Activated T-helper 2 cell treated with anti-CD3 and anti-CD28 coated beads, Interferon-gamma antibody, Interleukin-2, Interleukin-4, amounts not matched to agents 10 μg/mL and 5 μg/mL and 100 μg/mL, durations not matched to agents 14 hours and 24 hours and 36 hours (primary cell): ENCODE data around the gene LMO7. TPM values are rescaled to one million over a fixed set of nuclear protein-coding genes. Genes with fewer than 3 reads are reported as not detected.
A peak's percentile ranks its signal among the peaks of the same experiment; 100 is the strongest.
"Not testable (repeated sequence)": the region's sequence is repeated elsewhere in the genome, so short reads cannot be mapped to it uniquely, and the experiment has no call there.

ENCODE experiments used
- DNase-seq: peaks from one replicate; pipeline ENCODE4 v3.0.0; 2021; ENCODE audit warnings: low spot score
- H3K27ac Mint-ChIP-seq: one replicate; pipeline ENCODE4 v1.8.0; 2021; ENCODE audit warnings: mixed read lengths
- H3K27me3 Mint-ChIP-seq: one replicate; pipeline ENCODE4 v1.8.0; 2021; ENCODE audit warnings: low read depth, mixed read lengths
- H3K36me3 Mint-ChIP-seq: one replicate; pipeline ENCODE4 v1.8.0; 2021; ENCODE audit warnings: low read depth, mixed read lengths
- H3K4me1 Mint-ChIP-seq: one replicate; pipeline ENCODE4 v1.8.0; 2021; ENCODE audit warnings: low read depth, mixed read lengths
- H3K4me3 Mint-ChIP-seq: one replicate; pipeline ENCODE4 v1.8.0; 2021; ENCODE audit warnings: low read depth, mild to moderate bottlenecking, moderate library complexity, mixed read lengths
- H3K9me3 Mint-ChIP-seq: one replicate; pipeline ENCODE4 v1.8.0; 2021; ENCODE audit warnings: mixed read lengths
- intact Hi-C: fragments of 100-400 bp; cut with micrococcal nuclease; formaldehyde crosslinking; loops from one replicate; pipeline ENCODE4 v1.15.1; 2023
- total RNA-seq: library from RNA; stranded (reverse); gene quantifications from 2 replicates; pipeline ENCODE4 v1.2.3, GENCODE V29; 2022

Gene LMO7
- total RNA-seq, 1 donor from 2014 or later: 6.9 TPM

DNA sequence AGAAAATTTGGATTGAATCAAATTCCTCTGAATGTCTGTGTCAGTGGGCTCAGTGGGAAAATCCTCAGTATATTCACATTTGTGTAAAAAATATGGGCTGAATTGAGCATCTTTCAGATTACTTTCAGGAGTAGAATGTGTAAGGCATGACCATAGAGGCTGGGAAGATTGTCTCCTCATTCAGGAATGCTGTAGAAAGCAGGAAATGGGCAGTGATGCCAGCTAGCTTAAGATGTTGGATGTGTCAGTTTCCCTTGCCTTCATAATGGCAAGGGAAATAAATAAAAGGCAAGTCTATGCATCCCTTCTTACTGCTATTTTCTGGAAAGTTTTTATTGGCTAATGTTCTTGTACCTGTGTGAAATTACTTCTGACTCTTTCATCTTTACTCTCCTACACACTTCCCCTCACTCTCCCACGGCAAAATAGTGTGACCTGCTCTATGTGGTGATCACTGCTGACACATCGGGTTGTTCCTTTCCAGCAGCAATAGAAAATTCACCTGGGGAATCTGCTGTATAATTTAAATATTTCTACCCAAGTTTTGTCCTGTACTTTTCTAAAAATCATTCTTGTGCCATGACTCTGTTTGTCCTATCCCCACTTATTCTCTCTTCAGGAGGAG is 103.2 kb downstream of the LMO7 start:
- no peak for DNase-seq
- H3K9me3 Mint-ChIP-seq: peaks cover 16% of the 10 kb centered on the region
- H3K4me1 Mint-ChIP-seq: no peaks in the 10 kb centered on the region
- no peak overlapping the region for H3K27ac Mint-ChIP-seq
- no peak overlapping the region for H3K4me3 Mint-ChIP-seq
- intact Hi-C loops: no loop called here
- no peaks in the 10 kb centered on the region for H3K36me3 Mint-ChIP-seq
- H3K27me3 Mint-ChIP-seq: no peaks in the 10 kb centered on the region

DNA sequence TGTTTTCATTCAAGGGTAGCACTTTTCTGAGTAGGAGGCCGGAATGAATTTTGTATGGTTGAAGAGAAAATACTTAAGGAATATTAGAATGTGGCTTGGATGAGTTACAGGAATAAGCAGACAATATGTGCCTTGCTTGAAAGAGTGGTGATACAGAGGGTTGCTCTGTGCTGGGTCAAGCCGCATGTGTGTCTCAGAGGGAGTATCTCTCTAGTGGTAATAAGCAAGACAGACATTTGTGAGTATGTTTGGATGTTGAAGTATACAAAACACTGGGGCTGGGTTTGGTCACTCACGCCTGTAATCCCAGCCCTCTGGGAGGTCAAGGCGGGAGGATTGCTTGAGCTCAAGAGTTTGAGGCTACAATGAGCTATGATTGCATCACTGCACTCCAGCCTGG is 103.9 kb downstream of the LMO7 start:
- H3K27me3 Mint-ChIP-seq: no peaks in the 10 kb centered on the region
- no peak for DNase-seq
- H3K4me1 Mint-ChIP-seq: no peaks in the 10 kb centered on the region
- no peak overlapping the region for H3K27ac Mint-ChIP-seq
- intact Hi-C loops: no loop called here
- H3K9me3 Mint-ChIP-seq: peaks cover 16% of the 10 kb centered on the region
- H3K4me3 Mint-ChIP-seq: no peak overlapping the region
- no peaks in the 10 kb centered on the region for H3K36me3 Mint-ChIP-seq

DNA sequence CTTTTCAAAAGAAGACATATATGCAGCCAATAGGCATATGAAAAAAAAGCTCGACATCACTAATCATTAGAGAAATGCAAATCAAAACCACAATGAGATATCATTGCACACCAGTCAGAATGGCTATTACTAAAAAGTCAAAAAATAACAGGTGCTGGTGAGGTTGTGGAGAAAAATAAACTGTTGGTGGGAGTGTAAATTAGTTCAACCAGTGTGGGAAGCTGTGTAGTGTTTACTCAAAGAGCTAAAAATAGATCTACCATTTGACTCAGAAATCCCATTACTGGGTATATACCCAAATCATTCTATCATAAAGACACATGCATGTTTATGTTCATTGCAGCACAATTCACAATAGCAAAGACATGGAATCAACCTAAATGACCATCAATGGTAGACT is 106.9 kb downstream of the LMO7 start:
- H3K27me3 Mint-ChIP-seq, DNase-seq, H3K27ac Mint-ChIP-seq, H3K36me3 Mint-ChIP-seq, intact Hi-C loops, H3K4me3 Mint-ChIP-seq, H3K4me1 Mint-ChIP-seq: not testable (repeated sequence)
- peaks cover 16% of the 10 kb centered on the region for H3K9me3 Mint-ChIP-seq

DNA sequence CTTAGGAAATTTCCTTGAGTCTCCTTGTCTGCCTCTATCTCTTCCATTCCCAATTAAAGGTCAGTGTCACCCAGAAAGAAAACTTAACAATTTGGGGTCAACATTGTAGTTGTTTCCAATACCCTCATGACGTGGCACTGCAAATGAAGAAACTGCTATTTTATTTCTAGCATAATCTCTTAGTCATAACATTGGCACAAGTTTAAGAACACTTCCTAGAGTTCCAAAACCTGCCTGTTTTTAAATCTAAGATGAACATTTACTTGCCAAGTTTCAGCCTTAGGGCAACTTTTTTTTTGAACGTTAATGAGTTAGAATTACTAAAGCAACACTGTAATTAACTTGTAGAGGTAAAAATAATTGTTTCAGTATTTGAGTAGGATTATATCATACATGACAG is 108.0 kb downstream of the LMO7 start:
- no peaks in the 10 kb centered on the region for H3K4me1 Mint-ChIP-seq
- H3K27ac Mint-ChIP-seq: no peak overlapping the region
- no peaks in the 10 kb centered on the region for H3K36me3 Mint-ChIP-seq
- intact Hi-C loops: no loop called here
- H3K27me3 Mint-ChIP-seq: no peaks in the 10 kb centered on the region
- H3K9me3 Mint-ChIP-seq: peaks cover 16% of the 10 kb centered on the region
- no peak for DNase-seq
- no peak overlapping the region for H3K4me3 Mint-ChIP-seq

DNA sequence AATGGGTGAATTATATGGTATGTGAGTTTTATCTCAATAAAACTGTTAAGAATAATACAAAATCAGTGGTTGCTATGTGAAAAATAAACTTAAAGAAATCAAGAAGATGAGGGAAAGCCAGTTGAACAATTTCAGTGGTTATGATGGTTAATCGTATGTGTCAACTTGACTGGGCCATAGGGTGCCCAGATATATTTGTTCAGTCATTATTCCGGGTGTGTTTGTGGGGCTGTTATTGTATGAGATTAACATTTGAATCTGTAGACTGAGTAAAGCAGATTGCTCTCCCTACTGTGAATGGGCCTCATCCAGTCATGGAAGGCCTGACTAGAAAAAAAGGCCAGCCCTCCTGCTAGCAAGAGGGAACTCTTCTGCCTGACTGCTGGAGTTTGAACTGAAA is 109.3 kb downstream of the LMO7 start:
- DNase-seq: no peak
- no peaks in the 10 kb centered on the region for H3K4me1 Mint-ChIP-seq
- H3K9me3 Mint-ChIP-seq: peaks cover 16% of the 10 kb centered on the region
- H3K4me3 Mint-ChIP-seq: no peak overlapping the region
- intact Hi-C loops: no loop called here
- no peaks in the 10 kb centered on the region for H3K27me3 Mint-ChIP-seq
- no peak overlapping the region for H3K27ac Mint-ChIP-seq
- no peaks in the 10 kb centered on the region for H3K36me3 Mint-ChIP-seq

DNA sequence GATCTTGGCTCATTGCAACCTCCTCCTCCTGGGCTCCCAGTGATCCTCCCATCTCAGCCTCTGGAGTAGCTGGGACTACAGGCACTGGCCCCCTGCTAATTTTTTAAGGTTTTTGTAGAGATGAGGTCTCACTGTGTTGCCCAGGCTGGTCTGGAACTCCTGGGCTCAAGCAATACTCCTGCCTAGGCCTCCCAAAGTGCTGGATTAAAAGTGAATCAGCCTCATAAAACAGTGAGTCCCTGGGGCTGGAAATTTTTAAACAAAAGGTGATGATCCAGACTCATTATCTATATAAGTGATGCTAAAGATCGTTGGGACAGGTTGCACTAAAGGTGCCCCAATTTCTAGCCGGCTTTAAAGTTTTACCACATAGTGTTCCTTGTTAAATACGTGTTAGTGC is 112.7 kb downstream of the LMO7 start:
- H3K27ac Mint-ChIP-seq: no peak overlapping the region
- peaks cover 14% of the 10 kb centered on the region for H3K9me3 Mint-ChIP-seq
- H3K4me1 Mint-ChIP-seq: no peaks in the 10 kb centered on the region
- no peak for DNase-seq
- H3K27me3 Mint-ChIP-seq: no peaks in the 10 kb centered on the region
- peaks cover 11% of the 10 kb centered on the region for H3K36me3 Mint-ChIP-seq
- H3K4me3 Mint-ChIP-seq: no peak overlapping the region
- intact Hi-C loops: no loop called here

DNA sequence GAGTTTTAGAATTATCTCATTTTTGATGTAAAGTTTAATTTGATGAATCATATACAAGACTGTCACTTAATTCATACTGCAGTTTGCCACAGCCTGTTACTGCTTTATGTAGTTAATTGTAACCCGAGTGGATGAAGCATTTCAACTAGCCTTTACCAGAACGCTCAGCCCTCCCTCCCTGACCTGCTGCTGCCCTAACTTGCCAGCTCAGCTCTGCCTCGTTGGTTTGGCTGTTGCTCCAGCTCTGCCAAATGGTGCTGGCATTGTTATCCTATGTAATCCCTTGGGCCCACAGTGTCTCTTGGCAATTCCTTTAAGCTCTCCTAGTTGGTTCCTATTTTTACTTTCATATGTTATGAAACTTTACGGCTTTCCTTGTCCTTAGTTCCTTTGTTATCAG is 113.3 kb downstream of the LMO7 start:
- Mint-ChIP-seq H3K4me3 (no peak overlapping the region), H3K27ac (no peak overlapping the region), H3K27me3 (no peaks in the 10 kb centered on the region), H3K4me1 (no peaks in the 10 kb centered on the region), H3K9me3 (peaks cover 19% of the 10 kb centered on the region), H3K36me3 (peaks cover 15% of the 10 kb centered on the region)
- intact Hi-C loops: no loop called here
- DNase-seq: no peak

DNA sequence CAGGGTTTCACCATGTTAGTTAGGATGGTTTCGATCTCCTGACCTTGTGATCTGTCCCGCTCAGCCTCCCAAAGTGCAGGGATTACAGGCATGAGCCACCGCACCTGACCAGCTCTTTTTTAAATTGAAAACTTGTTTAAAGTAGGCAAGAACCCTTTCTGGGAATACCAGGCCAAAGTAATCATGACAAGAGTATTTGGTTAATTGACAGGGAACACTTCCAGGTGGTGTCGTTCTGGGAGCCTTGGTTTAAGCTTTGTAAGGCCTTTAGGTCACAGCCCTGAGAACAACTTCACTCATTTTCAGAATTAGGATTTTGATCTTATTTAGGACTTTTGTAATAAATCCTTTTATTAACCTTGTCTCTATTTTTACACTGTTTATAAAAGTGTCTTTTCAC is 115.2 kb downstream of the LMO7 start:
- no peak overlapping the region for H3K4me3 Mint-ChIP-seq
- H3K36me3 Mint-ChIP-seq: peaks cover 19% of the 10 kb centered on the region
- peaks cover 7% of the 10 kb centered on the region for H3K4me1 Mint-ChIP-seq
- intact Hi-C loops: no loop called here
- peaks cover 22% of the 10 kb centered on the region for H3K9me3 Mint-ChIP-seq
- H3K27me3 Mint-ChIP-seq: no peaks in the 10 kb centered on the region
- no peak for DNase-seq
- no peak overlapping the region for H3K27ac Mint-ChIP-seq

DNA sequence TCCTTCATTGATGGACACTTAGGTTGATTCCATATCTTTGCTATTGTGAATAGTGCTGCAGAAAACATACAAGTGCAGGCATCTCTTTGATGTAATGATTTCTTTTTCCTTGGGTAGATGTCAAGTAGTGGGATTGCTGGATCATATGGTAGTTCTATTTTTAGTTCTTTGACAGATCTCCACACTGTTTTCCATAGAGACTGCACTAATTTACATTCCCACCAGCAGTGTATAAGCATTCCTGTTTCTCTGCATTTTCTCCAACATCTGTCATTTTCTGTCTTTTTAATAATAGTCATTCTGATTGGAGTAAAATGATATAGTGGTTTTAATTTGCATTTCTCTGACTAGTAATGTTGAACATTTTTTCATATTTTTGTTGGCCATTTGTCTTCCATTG is 116.7 kb downstream of the LMO7 start:
- intact Hi-C loops: no loop called here
- no peak for DNase-seq
- Mint-ChIP-seq H3K27ac (no peak overlapping the region), H3K9me3 (peaks cover 22% of the 10 kb centered on the region), H3K27me3 (no peaks in the 10 kb centered on the region), H3K4me1 (peaks cover 21% of the 10 kb centered on the region), H3K4me3 (no peak overlapping the region), H3K36me3 (peaks cover 19% of the 10 kb centered on the region)

DNA sequence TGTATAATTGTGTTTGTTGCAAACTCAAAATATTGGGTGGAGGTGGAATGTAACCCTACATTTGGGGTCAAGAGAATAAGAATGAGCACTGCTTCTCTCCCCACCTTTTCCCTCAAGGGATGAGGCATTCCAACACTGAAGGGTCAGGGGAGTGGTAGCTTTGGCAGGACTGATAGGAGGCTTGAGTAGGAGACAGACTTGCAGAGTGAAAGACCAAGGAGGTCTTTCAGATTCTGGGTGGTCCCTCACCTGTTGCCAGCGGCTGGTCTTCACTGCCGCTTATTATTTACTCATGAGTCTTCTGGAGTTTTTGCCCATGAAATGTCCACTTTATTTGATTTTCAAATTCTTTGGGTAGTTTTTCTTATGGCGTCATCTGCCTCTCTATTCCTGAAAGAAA is 118.8 kb downstream of the LMO7 start:
- Mint-ChIP-seq H3K27ac (no peak overlapping the region), H3K9me3 (peaks cover 22% of the 10 kb centered on the region), H3K36me3 (peaks cover 19% of the 10 kb centered on the region), H3K4me1 (peaks cover 33% of the 10 kb centered on the region), H3K27me3 (no peaks in the 10 kb centered on the region), H3K4me3 (no peak overlapping the region)
- intact Hi-C loops: no loop called here
- no peak for DNase-seq

DNA sequence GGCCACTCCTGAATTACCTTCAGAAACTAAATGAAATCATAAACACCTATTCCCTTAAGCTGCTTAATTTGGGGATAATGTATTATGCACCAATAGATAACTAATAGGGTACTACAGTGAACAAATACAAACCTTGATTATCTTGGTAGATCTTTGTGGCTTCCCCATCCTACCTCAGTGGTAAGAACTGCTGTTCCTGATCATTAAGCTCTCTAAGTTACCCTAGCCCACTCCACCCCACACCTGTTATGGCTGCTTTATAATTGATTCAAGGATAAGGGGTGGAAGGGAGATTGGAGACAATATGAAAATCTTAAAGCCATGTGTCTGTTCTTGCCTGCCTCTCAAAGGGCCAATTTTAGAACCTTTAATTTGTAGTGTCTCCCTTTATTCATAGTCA is 121.2 kb downstream of the LMO7 start:
- H3K9me3 Mint-ChIP-seq: peaks cover 22% of the 10 kb centered on the region
- peaks cover 19% of the 10 kb centered on the region for H3K36me3 Mint-ChIP-seq
- H3K4me3 Mint-ChIP-seq: no peak overlapping the region
- intact Hi-C loops: no loop called here
- DNase-seq: no peak
- peaks cover 48% of the 10 kb centered on the region for H3K4me1 Mint-ChIP-seq
- no peaks in the 10 kb centered on the region for H3K27me3 Mint-ChIP-seq
- H3K27ac Mint-ChIP-seq: no peak overlapping the region

DNA sequence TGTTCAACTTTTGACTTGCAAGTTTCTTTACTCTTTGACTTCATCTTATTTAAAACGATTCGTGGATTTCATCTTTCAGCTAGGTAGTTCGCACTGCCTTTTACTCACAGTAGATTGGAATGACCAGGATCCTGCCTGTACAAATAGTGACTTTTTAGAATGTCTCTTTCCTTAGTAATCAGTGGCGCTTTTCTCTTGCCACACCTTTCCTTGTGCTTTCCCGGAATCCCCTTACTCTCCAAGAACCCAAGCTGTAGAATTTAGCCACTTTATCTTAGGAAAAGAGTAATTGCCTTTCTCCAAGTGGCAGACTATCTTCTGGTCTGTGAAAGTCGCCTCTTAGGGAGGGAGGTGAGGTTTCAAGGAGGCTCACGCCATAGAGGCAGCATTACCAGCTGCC is 123.4 kb downstream of the LMO7 start:
- Mint-ChIP-seq H3K9me3 (peaks cover 2% of the 10 kb centered on the region), H3K27me3 (no peaks in the 10 kb centered on the region), H3K4me3 (no peak overlapping the region), H3K4me1 (peaks cover 63% of the 10 kb centered on the region), H3K27ac (no peak overlapping the region), H3K36me3 (peaks cover 11% of the 10 kb centered on the region)
- intact Hi-C loops: no loop called here
- DNase-seq: no peak

DNA sequence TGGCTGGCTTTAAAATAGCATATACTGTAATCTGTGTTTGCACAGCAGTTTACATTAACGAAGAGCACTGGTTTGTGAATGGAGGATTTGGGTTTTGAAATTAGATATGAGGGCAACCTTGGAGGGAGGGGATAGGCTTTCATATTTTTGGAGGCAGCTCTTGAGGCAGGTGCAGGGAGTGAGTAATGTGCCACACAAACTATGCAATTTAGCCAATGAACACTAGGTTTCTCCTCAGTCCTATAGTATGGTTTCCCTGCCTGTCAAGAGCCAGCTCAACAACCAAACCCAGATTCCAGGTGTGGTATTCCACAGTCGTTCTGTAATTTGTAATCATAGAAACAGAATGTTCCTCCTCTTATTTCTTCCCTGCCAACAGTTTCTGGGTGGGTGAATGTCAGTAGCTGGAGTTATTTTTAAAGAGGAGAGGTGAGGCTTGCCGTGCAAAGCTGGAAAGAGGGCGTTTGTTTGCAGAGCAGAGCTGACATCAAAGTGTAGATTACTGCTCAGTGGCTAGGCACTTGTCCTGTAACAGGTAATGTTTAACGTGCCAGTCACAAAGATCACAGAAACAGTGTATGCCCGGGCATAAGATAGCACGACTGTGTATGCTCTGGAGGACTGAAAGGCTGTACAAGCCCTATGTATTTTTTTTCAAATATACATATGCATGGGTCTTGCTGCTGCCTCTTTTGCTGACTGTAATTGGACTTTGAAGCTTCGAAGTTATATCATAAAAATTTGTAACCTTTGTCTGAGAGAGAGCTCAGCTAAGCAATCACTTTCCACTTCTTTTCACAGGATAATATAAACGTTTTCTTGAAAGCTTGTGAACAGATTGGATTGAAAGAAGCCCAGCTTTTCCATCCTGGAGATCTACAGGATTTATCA is 124.2 kb downstream of the LMO7 start:
- peak overlapping the region; percentile 71 for H3K4me3 Mint-ChIP-seq
- H3K27me3 Mint-ChIP-seq: no peaks in the 10 kb centered on the region
- peak overlapping the region; percentile 63 for H3K27ac Mint-ChIP-seq
- H3K9me3 Mint-ChIP-seq: no peaks in the 10 kb centered on the region
- H3K36me3 Mint-ChIP-seq: peaks cover 10% of the 10 kb centered on the region
- intact Hi-C loops: loop anchor here (1.0 to 5.0 kb wide), 7 partner anchors 44 to 1127 kb away; partner anchors contain the start of gene KCTD12
- H3K4me1 Mint-ChIP-seq: peaks cover 65% of the 10 kb centered on the region
- DNase-seq: no peak
